Hepatocyte (in vitro differentiated cells): ENCODE measurements around the gene BET1L. TPM values are rescaled to one million over a fixed set of nuclear protein-coding genes. Genes with fewer than 3 reads are reported as not detected.

Experiments
- DNase-seq: peaks from one replicate; pipeline ENCODE4 v3.0.0-alpha.2; 2016; ENCODE audit warnings: low spot score
- H2AFZ ChIP-seq: fragments of 200-600 bp; sonication (generic); 2 replicates; pipeline ENCODE4 v1.6.0; 2016; ENCODE audit warnings: antibody characterized with exemption, mild to moderate bottlenecking
- H3K27ac ChIP-seq: fragments of 200-600 bp; sonication (generic); 2 replicates; pipeline ENCODE4 v1.5.1; 2016; ENCODE audit warnings: mild to moderate bottlenecking
- H3K27me3 ChIP-seq: fragments of 200-600 bp; sonication (generic); 2 replicates; pipeline ENCODE4 v1.6.1; 2016
- H3K36me3 ChIP-seq: fragments of 200-600 bp; sonication (generic); replicated peaks from 2 replicates; pipeline ENCODE4 v1.5.1; 2016; ENCODE audit warnings: low read depth; ENCODE audit not compliant: insufficient read depth
- H3K4me1 ChIP-seq: fragments of 200-600 bp; sonication (generic); 2 replicates; pipeline ENCODE4 v1.5.1; 2016; ENCODE audit warnings: mild to moderate bottlenecking, moderate library complexity; ENCODE audit not compliant: insufficient read depth
- H3K4me2 ChIP-seq: fragments of 200-600 bp; sonication (generic); 2 replicates; pipeline ENCODE4 v1.6.0; 2016
- H3K4me3 ChIP-seq: fragments of 200-600 bp; sonication (generic); 2 replicates; pipeline ENCODE4 v1.5.1; 2016; ENCODE audit warnings: mild to moderate bottlenecking
- H3K79me2 ChIP-seq: fragments of 200-600 bp; sonication (generic); 2 replicates; pipeline ENCODE4 v1.6.0; 2017; ENCODE audit warnings: mild to moderate bottlenecking
- H3K9me2 ChIP-seq: fragments of 200-600 bp; sonication (generic); replicated peaks from 2 replicates; pipeline ENCODE4 v1.6.0; 2017; ENCODE audit warnings: mild to moderate bottlenecking; ENCODE audit not compliant: insufficient read depth
- H3K9me3 ChIP-seq: fragments of 200-600 bp; sonication (generic); 2 replicates; pipeline ENCODE4 v1.5.1; 2016; ENCODE audit warnings: low read depth, mild to moderate bottlenecking
- H4K20me1 ChIP-seq: fragments of 200-600 bp; sonication (generic); 2 replicates; pipeline ENCODE4 v1.6.0; 2016; ENCODE audit warnings: mild to moderate bottlenecking; ENCODE audit not compliant: insufficient read depth, poor library complexity, severe bottlenecking
- CTCF ChIP-seq: fragments of 200-600 bp; sonication (generic); IDR thresholded peaks from 2 replicates; pipeline ENCODE4 v1.5.1; 2016; ENCODE audit warnings: antibody characterized with exemption, mild to moderate bottlenecking; ENCODE audit not compliant: poor library complexity
- EZH2 ChIP-seq: fragments of 200-600 bp; sonication (generic); IDR thresholded peaks from 2 replicates; pipeline ENCODE4 v1.6.1; 2016; ENCODE audit warnings: antibody characterized with exemption, mild to moderate bottlenecking, borderline replicate concordance
- EZH2phosphoT487 ChIP-seq: fragments of 200-600 bp; sonication (generic); IDR thresholded peaks from one replicate; pipeline ENCODE4 v1.6.1; 2018; ENCODE audit warnings: antibody characterized with exemption, mild to moderate bottlenecking, low read depth, moderate library complexity; ENCODE audit not compliant: unreplicated experiment, severe bottlenecking
- WGBS: methylation state at CpG from one replicate; pipeline ENCODE4 v1.1.6; 2016; ENCODE audit warnings: low lambda C conversion rate; ENCODE audit errors: missing lambda C conversion rate; 5-methylcytosine and 5-hydroxymethylcytosine counted together
- polyA plus RNA-seq: library from polyadenylated mRNA; unstranded; fragments of >200 nt; fragmentation: Nextera tagmentation; extraction: Ambion mirVana; gene quantifications from 2 replicates; pipeline ENCODE4 v1.2.1, GENCODE V29; 2016
- total RNA-seq: library from RNA; depleted of rRNA; stranded (reverse); fragments of >200 nt; gene quantifications from 2 replicates; pipeline ENCODE4 v1.2.3, GENCODE V29; 2014

The BET1L gene
- total RNA-seq = 28.6 and 33.9 TPM in 2 replicates
- polyA plus RNA-seq = 70.5 and 76.6 TPM in 2 replicates

- TF ChIP-seq CTCF (no peak), EZH2 (no peak), EZH2phosphoT487 (no peak)
- Histone ChIP-seq H3K9me2 (no peaks in the 10 kb centered on the region), H4K20me1 (peaks cover 47% of the 10 kb centered on the region), H3K4me2 (peak within 1 kb of the TSS; percentile 100), H3K9me3 (no peaks in the 10 kb centered on the region), H3K27ac (peak within 1 kb of the TSS; percentile 99), H3K27me3 (no peaks in the 10 kb centered on the region), H3K79me2 (peaks cover 68% of the 10 kb centered on the region), H3K36me3 (no peaks in the 10 kb centered on the region), H3K4me3 (peak within 1 kb of the TSS; percentile 69), H2AFZ (peak within 1 kb of the TSS; percentile 43), H3K4me1 (peaks cover 26% of the 10 kb centered on the region)
- DNase-seq = peak; percentile 98
- WGBS = under 1% methylated on average over 38 of the region's 63 CpGs
These were observed at the start of gene BET1L, which contains the start of gene RIC8A for GRCh38 chr11:207208-207862. Gene BET1L, minus strand, starts transcription at chr11:207399. Its CDS starts 78 bp downstream, at chr11:207321. Gene RIC8A, plus strand, starts transcription at chr11:207708. Its CDS starts 1,147 bp downstream, at chr11:208855.

- Histone ChIP-seq H4K20me1 (no peaks in the 10 kb centered on the region), H3K9me3 (no peaks in the 10 kb centered on the region), H3K27me3 (no peaks in the 10 kb centered on the region), H3K4me2 (no peak overlapping the region), H2AFZ (no peak overlapping the region), H3K4me3 (no peak overlapping the region), H3K27ac (no peak overlapping the region), H3K9me2 (no peaks in the 10 kb centered on the region), H3K36me3 (no peaks in the 10 kb centered on the region), H3K4me1 (no peaks in the 10 kb centered on the region), H3K79me2 (no peaks in the 10 kb centered on the region)
- WGBS = 100% methylated on average over 2 of the region's 2 CpGs
- TF ChIP-seq EZH2phosphoT487 (no peak), CTCF (no peak), EZH2 (no peak)
- no peak for DNase-seq
These were observed 48.6 kb upstream of the BET1L start for GRCh38 chr11:255816-256215.

- Histone ChIP-seq H3K9me3 (no peaks in the 10 kb centered on the region), H2AFZ (no peak overlapping the region), H3K36me3 (no peaks in the 10 kb centered on the region), H3K27ac (no peak overlapping the region), H3K9me2 (no peaks in the 10 kb centered on the region), H4K20me1 (no peaks in the 10 kb centered on the region), H3K4me3 (no peak overlapping the region), H3K79me2 (no peaks in the 10 kb centered on the region), H3K4me2 (no peak overlapping the region), H3K4me1 (no peaks in the 10 kb centered on the region), H3K27me3 (no peaks in the 10 kb centered on the region)
- no peak for DNase-seq
- TF ChIP-seq EZH2phosphoT487 (no peak), EZH2 (no peak), CTCF (no peak)
- WGBS = 88% methylated on average over 3 of the region's 3 CpGs
These were observed 48.0 kb upstream of the BET1L start for GRCh38 chr11:255176-255575.
